Bronchial epithelial cell (primary cell): Measurements from ENCODE around the gene BIN2. TPM values are rescaled to one million over a fixed set of nuclear protein-coding genes. Genes with fewer than 3 reads are reported as not detected.

Experiments
- DNase-seq: peaks from one replicate; pipeline ENCODE4 v3.0.0-alpha.2; 2010; ENCODE audit warnings: low read depth
- FAIRE-seq: peaks from 2 replicates; lab custom pipeline; 2011; peaks lifted over from hg19 to GRCh38; lab: Jason Lieb, UNC
- H3K27me3 ChIP-seq: 2 replicates; pipeline ENCODE4 v1.5.1; 2011; ENCODE audit warnings: low read length; ENCODE audit not compliant: control insufficient read depth, insufficient read depth
- H3K36me3 ChIP-seq: 2 replicates; pipeline ENCODE4 v1.5.1; 2011; ENCODE audit warnings: low read length; ENCODE audit not compliant: control insufficient read depth, insufficient read depth
- H3K4me3 ChIP-seq: 2 replicates; pipeline ENCODE4 v1.5.1; 2011; ENCODE audit warnings: mild to moderate bottlenecking, low read depth, low read length, control low read depth
- total RNA-seq: library from RNA; depleted of rRNA; stranded (reverse); fragments of >200 nt; gene quantifications from 2 replicates; pipeline ENCODE4 v1.2.1, GENCODE V29; 2014
- TF ChIP-seq, protein P1 (sequence below): IDR thresholded peaks from 2 replicates; pipeline ENCODE4 v1.5.1; 2011; ENCODE audit warnings: mild to moderate bottlenecking, moderate library complexity, low read length, control low read depth, inconsistent platforms; ENCODE audit not compliant: insufficient read depth, severe bottlenecking

BIN2 gene
- total RNA-seq, 1 donor from 2014 or later, result not detected

DNA sequence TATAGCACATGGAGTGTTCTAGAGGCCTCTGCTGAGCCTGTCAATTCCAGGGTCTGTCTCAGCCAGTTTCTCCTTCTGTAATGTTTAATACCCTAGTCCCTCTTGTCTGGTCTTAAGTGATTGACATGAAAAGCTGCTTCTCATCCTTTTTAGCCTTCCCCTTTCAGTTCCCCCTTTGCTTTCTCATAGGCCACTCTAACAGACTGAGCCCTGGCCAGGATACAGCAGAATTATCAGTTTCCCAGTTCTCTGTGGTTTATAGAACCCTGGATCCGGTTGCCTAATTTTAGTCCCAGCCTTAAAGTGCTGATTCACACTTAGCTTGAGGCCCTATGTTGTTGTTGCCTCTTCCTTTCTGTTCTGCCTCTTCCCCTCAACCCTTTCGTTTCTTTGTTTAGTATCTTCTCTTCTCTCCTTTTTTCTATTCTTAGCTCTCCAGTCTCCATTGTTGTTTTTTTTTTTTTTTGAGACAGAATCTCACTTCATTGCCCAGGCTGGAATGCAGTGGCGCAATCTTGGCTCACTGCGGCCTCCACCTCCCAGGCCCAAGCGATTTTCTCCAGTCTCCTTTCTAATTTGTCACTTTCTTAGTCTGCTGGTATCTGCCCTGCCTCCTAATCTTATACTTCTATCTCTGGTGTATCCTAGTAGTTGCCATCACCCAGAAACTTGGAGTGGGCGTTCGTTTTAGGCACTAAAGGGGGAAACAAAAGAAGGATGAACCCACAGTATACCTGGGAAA is 2.9 kb upstream of the BIN2 start:
- TF ChIP-seq, protein P1, sequence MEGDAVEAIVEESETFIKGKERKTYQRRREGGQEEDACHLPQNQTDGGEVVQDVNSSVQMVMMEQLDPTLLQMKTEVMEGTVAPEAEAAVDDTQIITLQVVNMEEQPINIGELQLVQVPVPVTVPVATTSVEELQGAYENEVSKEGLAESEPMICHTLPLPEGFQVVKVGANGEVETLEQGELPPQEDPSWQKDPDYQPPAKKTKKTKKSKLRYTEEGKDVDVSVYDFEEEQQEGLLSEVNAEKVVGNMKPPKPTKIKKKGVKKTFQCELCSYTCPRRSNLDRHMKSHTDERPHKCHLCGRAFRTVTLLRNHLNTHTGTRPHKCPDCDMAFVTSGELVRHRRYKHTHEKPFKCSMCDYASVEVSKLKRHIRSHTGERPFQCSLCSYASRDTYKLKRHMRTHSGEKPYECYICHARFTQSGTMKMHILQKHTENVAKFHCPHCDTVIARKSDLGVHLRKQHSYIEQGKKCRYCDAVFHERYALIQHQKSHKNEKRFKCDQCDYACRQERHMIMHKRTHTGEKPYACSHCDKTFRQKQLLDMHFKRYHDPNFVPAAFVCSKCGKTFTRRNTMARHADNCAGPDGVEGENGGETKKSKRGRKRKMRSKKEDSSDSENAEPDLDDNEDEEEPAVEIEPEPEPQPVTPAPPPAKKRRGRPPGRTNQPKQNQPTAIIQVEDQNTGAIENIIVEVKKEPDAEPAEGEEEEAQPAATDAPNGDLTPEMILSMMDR, result no peak
- Histone ChIP-seq H3K4me3 (no peak overlapping the region), H3K36me3 (no peaks in the 10 kb centered on the region), H3K27me3 (no peaks in the 10 kb centered on the region)
- FAIRE-seq (no peak), DNase-seq (peak; percentile 50)

DNA sequence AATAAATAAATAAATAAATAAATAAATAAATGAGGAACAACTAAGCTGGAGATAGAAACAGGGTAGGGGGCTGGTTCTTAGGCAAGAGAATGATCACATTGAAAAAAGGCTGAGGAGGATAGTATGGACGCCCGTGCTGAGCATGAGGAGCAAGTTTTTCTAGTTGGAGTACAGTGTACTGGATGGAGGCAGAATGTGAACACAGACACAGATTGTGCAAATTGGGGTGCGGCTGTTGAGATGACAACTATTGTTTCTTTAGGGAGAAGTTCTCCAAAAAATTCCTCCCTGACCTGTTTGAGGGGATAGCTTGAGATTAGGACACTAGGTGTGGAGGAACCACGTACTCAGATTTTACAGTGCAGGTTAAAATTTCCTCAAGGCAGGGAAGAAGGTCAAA is 979 bp upstream of the BIN2 start:
- FAIRE-seq, result no peak
- TF ChIP-seq, protein P1, result no peak
- H3K27me3 ChIP-seq, result no peaks in the 10 kb centered on the region
- no peak overlapping the region for H3K4me3 ChIP-seq
- DNase-seq, result peak; percentile 35
- no peaks in the 10 kb centered on the region for H3K36me3 ChIP-seq

DNA sequence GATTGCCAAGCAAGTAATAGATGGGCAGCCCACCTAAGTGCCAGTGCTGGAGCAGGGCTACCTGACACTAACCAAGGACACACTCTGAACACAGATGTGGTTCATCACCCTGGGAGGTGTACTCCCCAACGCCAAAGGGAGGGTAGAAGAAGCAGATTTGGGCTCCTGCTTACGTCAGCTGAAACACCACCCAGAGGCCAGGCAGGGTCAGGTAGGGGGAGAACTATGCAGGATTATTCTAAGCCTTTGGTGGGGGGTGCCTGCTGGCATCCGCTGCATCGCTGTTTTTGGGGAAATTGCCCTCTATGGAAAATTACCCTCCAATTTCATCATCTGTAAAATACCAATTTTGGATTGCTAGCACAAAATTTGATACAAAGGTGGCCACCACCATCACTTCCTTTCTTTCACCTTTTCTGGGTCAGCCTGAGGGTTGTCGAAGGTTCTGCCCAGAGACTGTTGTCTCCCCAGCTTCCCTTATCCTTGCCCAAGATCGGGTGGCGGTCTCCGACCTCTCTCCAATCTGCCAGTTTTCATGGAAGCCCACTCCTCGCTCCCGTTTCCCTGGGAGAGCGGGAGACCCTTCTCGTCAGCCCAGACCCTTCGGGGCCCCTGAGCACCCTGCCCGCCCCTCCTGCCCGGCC is 535 bp downstream of the BIN2 start:
- FAIRE-seq, result no peak
- DNase-seq, result no peak
- no peaks in the 10 kb centered on the region for H3K27me3 ChIP-seq
- no peaks in the 10 kb centered on the region for H3K36me3 ChIP-seq
- TF ChIP-seq, protein P1, result no peak
- no peak overlapping the region for H3K4me3 ChIP-seq

DNA sequence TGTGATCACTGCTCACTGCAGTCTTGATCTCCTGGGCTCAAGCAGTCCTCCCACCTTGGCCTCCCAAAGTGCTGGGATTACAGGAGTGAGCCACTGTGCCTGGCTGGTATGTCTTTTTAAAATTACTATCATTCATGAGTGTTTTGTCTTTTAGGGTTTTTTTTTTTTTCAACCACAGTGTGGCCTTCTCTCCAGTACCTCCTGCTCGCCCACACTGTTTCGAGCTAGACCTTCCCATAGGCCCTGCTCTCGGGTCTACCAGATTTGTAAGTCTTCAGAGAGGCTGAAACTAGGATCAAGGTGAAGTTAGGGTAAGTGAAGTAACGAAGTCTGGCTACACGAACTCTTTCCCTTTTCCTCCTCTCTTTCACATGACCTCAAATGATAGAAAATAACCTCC is 1.5 kb downstream of the BIN2 start:
- Histone ChIP-seq H3K4me3 (no peak overlapping the region), H3K27me3 (no peaks in the 10 kb centered on the region), H3K36me3 (no peaks in the 10 kb centered on the region)
- DNase-seq (no peak), FAIRE-seq (no peak)
- TF ChIP-seq, protein P1, result no peak

DNA sequence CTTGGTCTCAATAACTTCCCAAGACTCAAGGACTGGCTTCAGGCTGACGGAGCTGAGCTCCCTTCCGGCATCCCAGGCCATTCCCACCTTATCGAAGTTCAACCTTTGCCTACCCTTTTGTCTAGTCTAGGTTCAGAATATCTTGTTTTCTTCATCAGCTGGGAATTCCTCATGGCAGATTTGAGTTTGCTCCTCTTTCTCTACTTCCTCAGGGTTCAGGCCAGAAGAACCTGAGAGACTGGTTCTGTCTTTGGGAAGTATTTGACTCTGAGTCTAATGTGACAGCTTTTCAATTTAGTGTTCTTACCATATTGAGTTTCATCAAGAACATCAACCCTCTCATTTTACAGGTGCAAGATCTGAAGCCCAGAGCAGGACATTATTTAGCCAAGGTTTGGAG is 2.1 kb downstream of the BIN2 start:
- peak; percentile 8 for DNase-seq
- no peak for FAIRE-seq
- Histone ChIP-seq H3K4me3 (no peak overlapping the region), H3K36me3 (no peaks in the 10 kb centered on the region), H3K27me3 (no peaks in the 10 kb centered on the region)
- TF ChIP-seq, protein P1, result no peak
